Activated CD4-positive, alpha-beta T cell treated with anti-CD3 and anti-CD28 coated beads, Interleukin-2, Interleukin-4, amounts not matched to agents 100 ng/mL and 50 ng/mL, durations not matched to agents 16 hours and 8 hours (primary cell): ENCODE measurements around the gene DHRS7B.

Source experiments
- DNase-seq: peaks from one replicate; pipeline ENCODE4 v3.0.0-alpha.2; 2020; ENCODE audit warnings: low spot score

Gene DHRS7B

GRCh38 chr17:21157586-21158370 is 31.0 kb downstream of the DHRS7B start:
- peak; percentile 30 for DNase-seq

DNA sequence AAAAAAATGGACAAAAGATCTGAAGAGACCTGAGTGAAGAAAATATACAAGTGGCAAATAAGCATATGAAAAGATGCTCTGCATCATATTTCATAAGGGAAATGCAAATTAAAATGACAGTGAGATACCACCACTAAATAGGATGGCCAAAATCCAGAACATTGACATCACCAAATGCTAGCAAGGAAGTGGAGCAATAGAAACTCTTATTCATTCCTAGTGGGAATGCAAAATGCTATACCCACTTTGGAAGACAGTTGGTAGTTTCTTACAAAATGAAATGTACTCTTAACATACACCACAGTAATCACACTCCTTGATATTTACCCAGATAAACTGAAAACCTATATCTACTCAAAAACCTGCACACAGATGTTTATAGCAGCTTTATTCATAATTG is 33.6 kb downstream of the DHRS7B start:
- no peak for DNase-seq

DNA sequence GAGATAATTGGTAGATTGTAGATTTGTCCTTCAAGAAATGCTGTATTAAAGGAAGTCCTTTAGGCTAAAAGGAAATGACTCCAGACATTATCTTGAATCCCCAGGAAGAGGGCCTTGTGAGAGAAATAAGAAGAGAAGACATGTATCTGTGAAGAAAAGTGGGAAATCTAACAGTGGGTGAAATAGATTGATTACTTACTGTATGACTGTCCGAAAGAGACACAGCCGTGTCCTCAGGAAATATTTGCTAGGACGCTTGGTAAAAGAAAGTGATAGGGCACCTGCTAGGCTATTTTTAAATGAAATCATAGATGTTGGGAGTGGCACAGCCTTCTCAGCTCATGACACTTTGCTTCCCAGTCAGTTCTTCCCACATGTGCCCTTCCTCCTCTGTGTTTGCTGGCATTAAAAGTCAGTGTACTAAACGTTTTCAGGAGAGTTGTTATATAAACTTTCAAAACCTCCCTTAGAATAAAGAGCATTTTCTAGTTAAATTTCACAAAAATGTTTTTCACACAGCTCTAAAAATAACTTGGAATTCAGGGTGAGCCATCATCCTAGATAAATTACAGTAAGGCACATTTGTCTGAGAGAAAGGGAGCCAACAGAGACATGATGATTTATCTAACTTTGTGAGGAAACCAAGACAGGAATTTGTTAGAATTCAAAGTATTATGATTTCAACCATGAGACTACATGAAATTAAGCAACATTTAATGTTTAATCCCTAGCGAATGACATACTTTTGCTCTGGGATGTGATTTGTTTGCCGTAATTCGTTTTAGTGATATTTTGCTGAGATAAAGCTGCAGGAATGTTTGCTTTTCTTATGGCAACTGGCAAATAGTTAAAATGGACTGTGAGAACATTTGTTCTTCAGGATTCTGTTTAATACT is 35.0 kb downstream of the DHRS7B start:
- DNase-seq, result no peak

DNA sequence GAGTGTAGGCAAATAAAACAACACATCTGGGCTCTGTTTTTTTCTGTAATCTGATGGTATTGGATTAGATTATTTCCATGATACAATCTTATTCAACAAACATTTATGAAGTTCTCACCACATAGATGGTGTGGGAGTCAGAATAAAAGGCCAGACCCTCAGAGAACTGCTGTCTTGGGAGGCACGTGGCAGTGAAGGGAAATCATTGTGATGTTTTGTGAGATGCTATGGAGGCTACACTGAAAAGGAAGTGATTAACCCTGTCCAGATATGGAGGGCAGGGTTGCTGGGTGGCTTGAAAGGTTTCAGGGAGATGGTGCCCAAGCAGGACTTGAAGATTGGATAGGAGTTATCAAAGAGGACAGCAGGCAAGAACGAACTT is 35.6 kb downstream of the DHRS7B start:
- no peak for DNase-seq

- DNase-seq, result no peak
These were observed 36.3 kb downstream of the DHRS7B start for GRCh38 chr17:21163101-21163500.

DNA sequence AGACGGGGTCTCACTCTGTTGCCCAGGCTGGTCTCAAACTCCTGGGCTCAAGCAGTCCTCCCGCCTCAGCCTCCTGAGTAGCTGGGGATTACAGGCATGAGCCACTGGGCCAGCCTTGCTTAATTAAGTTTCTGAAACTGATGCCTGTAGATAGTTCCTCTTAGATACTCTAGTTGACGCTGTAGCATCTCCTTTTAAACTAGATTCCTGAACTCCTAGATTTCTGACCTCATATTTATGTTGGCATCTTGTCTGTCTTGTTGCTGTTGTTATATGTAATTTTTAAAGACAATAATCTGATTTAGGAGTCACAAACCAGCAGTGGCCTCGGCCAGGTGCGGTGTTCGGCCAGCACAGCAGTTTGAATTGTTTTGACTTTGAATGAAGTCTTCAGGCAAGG is 37.5 kb downstream of the DHRS7B start:
- no peak for DNase-seq

DNA sequence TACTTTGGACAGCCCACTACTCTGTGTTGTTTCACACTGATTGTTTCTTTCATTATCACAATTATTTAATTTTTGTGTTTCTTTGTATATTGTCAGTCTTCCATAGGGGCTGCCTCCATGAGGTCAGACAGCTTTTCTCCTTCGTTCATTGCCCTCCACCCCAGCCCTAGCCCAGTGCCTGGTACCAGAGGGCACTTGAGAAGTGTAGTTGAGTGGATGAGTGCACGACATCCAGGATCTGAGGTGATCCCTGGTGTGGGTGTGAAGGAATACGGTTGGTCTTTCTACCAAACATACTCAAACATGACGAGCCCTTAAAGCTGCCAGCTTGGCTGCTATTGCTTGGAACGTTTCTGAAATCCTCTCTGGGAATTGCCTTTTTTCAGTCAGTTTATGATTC is 37.9 kb downstream of the DHRS7B start:
- DNase-seq, result no peak

DNA sequence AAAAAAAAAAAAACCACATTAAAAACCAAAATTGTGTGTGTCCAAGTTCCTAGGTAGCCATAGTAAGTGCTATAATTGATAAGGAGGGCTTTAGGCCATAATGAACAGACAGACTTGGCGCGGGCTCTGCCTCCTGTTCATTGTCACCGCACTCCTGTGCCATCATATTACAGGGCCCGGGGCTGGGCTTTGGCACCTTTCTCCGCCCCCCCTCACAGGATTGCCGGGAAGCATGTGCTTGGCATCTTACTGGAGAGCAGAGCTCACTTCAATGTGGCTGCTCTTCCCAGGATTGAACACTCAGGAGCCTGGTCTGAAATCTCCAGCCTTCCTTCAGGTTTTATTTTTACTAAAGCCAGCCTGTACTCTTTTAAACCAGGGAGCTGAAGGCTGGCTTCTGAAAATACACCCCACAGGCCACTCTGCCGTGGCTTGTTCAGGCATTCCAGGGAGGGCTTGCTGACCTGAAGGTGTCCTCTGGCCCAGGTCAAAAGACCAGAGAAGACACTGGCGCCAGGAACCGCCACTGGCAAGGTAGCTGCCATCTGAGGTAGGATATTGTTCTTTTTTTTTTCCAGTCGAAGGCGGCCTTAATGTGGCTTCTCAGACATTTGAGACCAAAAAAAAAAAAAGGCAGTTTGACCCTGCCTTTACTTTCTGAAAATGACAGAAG is 39.3 kb downstream of the DHRS7B start:
- DNase-seq, result no peak

- DNase-seq, result no peak
These were observed 39.9 kb downstream of the DHRS7B start for GRCh38 chr17:21166595-21167210.

- no peak for DNase-seq
These were observed 40.5 kb downstream of the DHRS7B start for GRCh38 chr17:21167303-21167702.

- no peak for DNase-seq
These were observed 41.7 kb downstream of the DHRS7B start for GRCh38 chr17:21168555-21168865.

DNA sequence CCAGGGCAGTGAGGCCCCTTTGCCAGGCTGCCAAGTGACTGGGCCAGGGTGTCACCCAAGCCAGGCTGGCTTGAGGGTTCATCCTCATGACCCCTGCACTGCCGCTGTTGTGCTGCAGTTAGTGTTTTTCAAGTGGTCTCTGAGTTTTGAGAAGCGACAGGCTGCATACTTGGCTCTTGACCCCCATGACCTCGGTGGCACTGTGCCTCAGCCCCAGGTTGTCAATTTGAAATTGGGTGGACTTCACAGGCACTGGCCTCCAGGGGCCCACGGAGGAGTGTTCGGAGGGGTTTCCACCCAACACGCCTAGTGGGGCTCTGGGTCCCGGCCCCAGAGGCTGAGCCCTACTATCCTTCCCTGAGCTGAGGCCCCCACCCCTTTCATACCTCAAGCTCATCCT is 42.7 kb downstream of the DHRS7B start:
- no peak for DNase-seq

- DNase-seq, result no peak
These were observed 44.0 kb downstream of the DHRS7B start for GRCh38 chr17:21170809-21171208.

DNA sequence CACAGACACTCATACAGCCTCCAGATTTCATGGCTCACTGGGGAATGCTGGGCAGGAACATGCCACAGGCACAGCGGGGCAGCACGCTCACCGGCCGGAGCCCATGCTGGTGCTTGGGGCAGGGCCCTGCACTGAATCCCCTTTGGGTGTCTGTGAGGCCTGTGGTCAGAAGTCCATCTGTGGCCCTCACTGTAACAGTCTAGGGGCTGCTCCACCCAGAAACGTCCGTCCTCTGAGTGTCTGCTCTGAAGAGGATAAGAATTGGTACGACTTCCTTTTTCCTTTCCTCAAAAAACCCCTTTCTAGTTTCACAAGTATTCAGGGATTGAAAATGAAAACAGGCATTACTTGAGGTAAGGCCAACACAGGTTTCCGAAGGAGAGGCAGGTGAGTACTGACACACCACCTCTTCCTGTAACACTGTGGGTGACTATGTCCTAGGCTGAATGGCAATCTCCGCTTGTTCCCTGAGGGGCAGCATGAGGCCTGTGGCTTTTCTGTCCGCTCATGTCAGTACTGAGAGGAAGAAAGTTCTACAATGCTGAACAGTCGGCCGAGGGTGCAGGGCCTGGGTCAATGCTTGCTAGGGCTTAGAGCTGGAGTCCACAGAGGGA is 44.7 kb downstream of the DHRS7B start:
- peak; percentile 13 for DNase-seq

GRCh38 chr17:21171970-21172510 is 45.3 kb downstream of the DHRS7B start:
- no peak for DNase-seq

DNA sequence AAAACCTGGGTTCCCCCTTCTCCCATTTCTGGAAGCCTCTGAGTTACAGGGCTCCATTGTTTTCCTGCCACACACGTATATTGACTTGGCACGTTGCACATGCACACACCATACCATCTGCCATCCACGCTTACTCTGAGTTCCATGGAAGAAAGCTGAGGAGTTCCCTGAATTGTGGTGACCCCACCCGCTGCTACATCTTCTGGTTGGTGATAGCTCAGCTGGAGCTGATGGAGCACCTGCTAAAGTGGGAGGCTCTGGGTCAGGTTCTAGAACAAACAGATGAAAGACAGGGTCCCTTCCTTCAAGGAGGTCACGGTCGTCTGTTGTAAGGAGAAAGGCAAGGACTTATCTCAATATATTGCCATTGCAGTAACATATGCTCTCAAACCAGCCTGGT is 46.1 kb downstream of the DHRS7B start:
- DNase-seq, result no peak

- no peak for DNase-seq
These were observed 46.8 kb downstream of the DHRS7B start for GRCh38 chr17:21173543-21173942.

DNA sequence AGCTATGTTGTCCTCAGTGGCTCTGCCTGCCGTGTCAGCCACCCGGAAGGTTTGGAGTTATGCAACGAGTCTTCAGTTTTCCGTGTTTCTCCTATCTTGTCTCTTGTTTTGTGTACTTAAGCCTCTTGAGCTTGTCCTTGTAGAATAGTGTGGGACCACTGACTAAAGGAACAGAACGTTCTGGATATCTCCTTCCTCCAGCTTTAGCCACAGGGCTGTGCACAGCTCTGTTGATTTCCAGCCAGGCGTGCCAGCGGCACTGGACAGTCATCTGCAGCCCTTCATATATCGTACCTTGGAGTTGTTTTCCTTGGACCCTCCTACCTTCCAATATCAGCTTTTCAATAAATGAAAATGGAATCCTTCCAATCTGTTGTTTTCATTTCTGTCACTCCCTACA is 47.4 kb downstream of the DHRS7B start:
- no peak for DNase-seq

- no peak for DNase-seq
These were observed 47.9 kb downstream of the DHRS7B start for GRCh38 chr17:21174713-21175112.

- DNase-seq, result no peak
These were observed 50.1 kb downstream of the DHRS7B start for GRCh38 chr17:21176773-21177395.

DNA sequence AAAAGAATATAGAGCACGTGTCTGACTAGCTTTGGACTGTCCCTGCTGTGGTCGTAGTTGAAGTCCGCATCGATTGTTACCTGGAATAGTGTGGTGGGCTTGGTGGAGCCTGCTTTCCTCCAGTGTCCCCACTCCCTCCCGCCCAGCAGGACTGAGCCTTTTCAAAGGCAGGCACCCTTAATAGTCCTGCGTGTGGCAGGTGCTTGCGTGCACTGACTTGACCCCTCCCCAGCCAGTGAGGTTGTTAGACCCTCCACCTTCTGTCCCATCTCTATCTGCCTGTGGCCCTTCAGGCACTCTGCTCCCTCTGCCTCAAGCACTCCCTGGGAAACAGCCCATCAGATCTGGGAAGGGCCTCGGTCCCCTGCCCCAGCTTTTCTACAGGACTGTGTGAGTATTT is 50.6 kb downstream of the DHRS7B start:
- DNase-seq, result no peak
